Astrocyte (in vitro differentiated cells and primary cell): ENCODE results near the gene COX8A.

Experiments
- CTCF ChIP-seq: IDR thresholded peaks from 2 replicates; pipeline ENCODE4 v1.5.1; 2011; ENCODE audit warnings: low read depth, mild to moderate bottlenecking, inconsistent platforms, low read length, moderate library complexity; ENCODE audit not compliant: insufficient read depth
- EZH2 ChIP-seq: IDR thresholded peaks from 2 replicates; pipeline ENCODE4 v1.6.1; 2012; ENCODE audit warnings: mild to moderate bottlenecking, low read length, inconsistent platforms; ENCODE audit not compliant: insufficient read depth

GRCh38 chr11:63969461-63969860 is 5.0 kb upstream of the COX8A start:
- no peak for TF ChIP-seq EZH2
- no peak for TF ChIP-seq CTCF
